ENCODE measurements around the gene TCEANC.
"Not testable (repeated sequence)": the region's sequence is repeated elsewhere in the genome, so short reads cannot be mapped to it uniquely, and the experiment has no call there.

TCEANC gene

GRCh38 chrX:13652850-13653693 lies at the start of gene TCEANC:
Gene TCEANC (plus strand): TSS chrX:13653141. CDS start chrX:13662509, 9,368 bp downstream.
- DNase-seq (ENCODE audit: low read depth in 2 of 2), result peak; percentile 90 to 95

GRCh38 chrX:13605611-13606010 lies 47.3 kb upstream of the TCEANC start:
- DNase-seq (ENCODE audit: low read depth in 2 of 2), result no peak

GRCh38 chrX:13607331-13607995 lies 45.5 kb upstream of the TCEANC start:
- DNase-seq (ENCODE audit: low read depth in 2 of 2), result no peak

- no peak for DNase-seq (ENCODE audit: low read depth in 2 of 2)
Measured at GRCh38 chrX:13607996-13608365, 45.0 kb upstream of the TCEANC start.

GRCh38 chrX:13614154-13614553 lies 38.8 kb upstream of the TCEANC start:
- no peak for DNase-seq (ENCODE audit: low read depth in 2 of 2)

GRCh38 chrX:13620207-13620606 lies 32.7 kb upstream of the TCEANC start:
- DNase-seq (ENCODE audit: low read depth in 2 of 2), result no peak

- DNase-seq (ENCODE audit: low read depth in 2 of 2), result no peak
Measured at GRCh38 chrX:13622401-13622964, 30.5 kb upstream of the TCEANC start.

- no peak for DNase-seq (ENCODE audit: low read depth in 2 of 2)
Measured at GRCh38 chrX:13627306-13627705, 25.6 kb upstream of the TCEANC start.

- DNase-seq (ENCODE audit: low read depth in 2 of 2), result not testable (repeated sequence)
Measured at GRCh38 chrX:13637224-13637623, 15.7 kb upstream of the TCEANC start.

GRCh38 chrX:13638021-13638420 lies 14.9 kb upstream of the TCEANC start:
- no peak for DNase-seq (ENCODE audit: low read depth in 2 of 2)

GRCh38 chrX:13638826-13639225 lies 14.1 kb upstream of the TCEANC start:
- DNase-seq (ENCODE audit: low read depth in 2 of 2), result no peak

GRCh38 chrX:13641684-13642083 lies 11.3 kb upstream of the TCEANC start:
- not testable (repeated sequence) for DNase-seq (ENCODE audit: low read depth in 2 of 2)

- DNase-seq (ENCODE audit: low read depth in 2 of 2), result no peak
Measured at GRCh38 chrX:13645464-13646153, 7.3 kb upstream of the TCEANC start.

- DNase-seq (ENCODE audit: low read depth in 2 of 2), result no peak
Measured at GRCh38 chrX:13646154-13646549, 6.8 kb upstream of the TCEANC start.

GRCh38 chrX:13647709-13648212 lies 5.2 kb upstream of the TCEANC start:
- peak; percentile 35 to 52 for DNase-seq (ENCODE audit: low read depth in 2 of 2)

- not testable (repeated sequence) for DNase-seq (ENCODE audit: low read depth in 2 of 2)
Measured at GRCh38 chrX:13648336-13648735, 4.6 kb upstream of the TCEANC start.

GRCh38 chrX:13649838-13650237 lies 3.1 kb upstream of the TCEANC start:
- DNase-seq (ENCODE audit: low read depth in 2 of 2), result no peak

GRCh38 chrX:13650318-13650717 lies 2.6 kb upstream of the TCEANC start:
- no peak for DNase-seq (ENCODE audit: low read depth in 2 of 2)

- DNase-seq (ENCODE audit: low read depth in 2 of 2), result no peak
Measured at GRCh38 chrX:13651150-13651549, 1.8 kb upstream of the TCEANC start.

GRCh38 chrX:13652287-13652793 lies 601 bp upstream of the TCEANC start:
- no peak for DNase-seq (ENCODE audit: low read depth in 2 of 2)

GRCh38 chrX:13654116-13654515 lies 1.2 kb downstream of the TCEANC start:
- DNase-seq (ENCODE audit: low read depth in 2 of 2), result no peak

- no peak for DNase-seq (ENCODE audit: low read depth in 2 of 2)
Measured at GRCh38 chrX:13655674-13656073, 2.7 kb downstream of the TCEANC start.
